NCI-H146 (cell line): ENCODE data around the gene RNF6.
"Not testable (repeated sequence)": the region's sequence is repeated elsewhere in the genome, so short reads cannot be mapped to it uniquely, and the experiment has no call there.

Experiments used
- DNase-seq: peaks from one replicate; lab custom pipeline; 2025; lab: John Stamatoyannopoulos, UW

Gene RNF6

DNA sequence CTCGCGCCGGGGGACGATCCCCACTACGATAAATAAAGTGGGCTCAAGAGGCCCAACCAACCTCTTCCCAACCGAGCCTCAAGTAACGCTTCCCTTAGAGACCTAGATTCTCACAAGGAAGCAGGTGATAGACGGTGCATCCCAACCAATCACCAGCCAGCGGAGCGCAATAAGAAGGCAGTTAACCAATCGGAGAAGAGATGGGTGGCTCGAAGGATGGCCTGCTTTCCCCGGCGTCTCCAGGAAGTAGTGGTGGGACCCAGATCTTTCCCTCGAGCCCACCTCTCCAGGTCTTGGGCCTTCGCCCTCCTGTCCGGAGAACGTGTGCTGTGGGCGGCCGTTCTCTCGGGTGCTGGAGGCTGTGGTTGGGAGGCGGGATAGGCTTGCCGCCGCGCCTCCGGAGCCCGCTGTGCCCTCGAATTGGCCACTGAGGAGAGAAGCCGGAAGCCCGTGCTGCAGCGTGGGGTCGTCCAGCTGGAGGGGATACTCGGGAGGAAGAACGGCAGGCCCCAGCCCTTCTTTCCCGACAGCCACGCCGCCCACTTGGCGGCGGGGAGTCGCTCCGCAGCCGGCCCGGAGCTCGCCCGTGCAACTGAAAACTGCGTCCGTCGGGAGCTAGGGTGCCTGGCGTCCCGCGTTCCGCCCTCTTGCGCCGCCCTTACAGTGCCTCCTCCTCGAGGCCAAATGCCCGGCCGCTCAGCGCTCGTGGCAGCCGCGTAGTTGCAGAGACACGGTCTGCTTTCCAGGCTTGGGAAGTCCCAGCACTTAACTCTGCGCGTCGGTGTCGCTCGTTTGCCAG, at the start of gene RNF6:
TSS of gene RNF6 (minus strand) at position 594 of the 799 bp plus-strand sequence. CDS start 2,665 bp downstream, outside the sequence.
- DNase-seq = peak; percentile 97

DNA sequence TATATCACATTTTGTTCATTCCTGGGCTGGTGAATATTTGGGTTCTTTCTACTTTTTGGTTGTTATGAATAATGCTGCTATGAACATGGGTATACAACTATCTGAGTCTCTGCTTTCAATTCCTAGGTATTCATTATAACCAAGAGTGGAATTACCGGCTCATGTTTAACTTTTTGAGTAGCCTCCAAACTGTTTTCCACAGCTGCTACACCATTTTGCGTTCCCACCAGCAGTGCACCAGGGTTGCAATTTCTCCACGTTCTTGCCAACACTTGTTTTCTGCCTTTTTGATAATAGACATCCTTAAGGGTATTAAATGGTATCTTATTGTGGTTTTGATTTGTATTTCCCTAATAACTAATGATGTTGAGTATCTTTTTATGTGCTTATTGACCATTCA, 48.6 kb upstream of the RNF6 start:
- DNase-seq = no peak

DNA sequence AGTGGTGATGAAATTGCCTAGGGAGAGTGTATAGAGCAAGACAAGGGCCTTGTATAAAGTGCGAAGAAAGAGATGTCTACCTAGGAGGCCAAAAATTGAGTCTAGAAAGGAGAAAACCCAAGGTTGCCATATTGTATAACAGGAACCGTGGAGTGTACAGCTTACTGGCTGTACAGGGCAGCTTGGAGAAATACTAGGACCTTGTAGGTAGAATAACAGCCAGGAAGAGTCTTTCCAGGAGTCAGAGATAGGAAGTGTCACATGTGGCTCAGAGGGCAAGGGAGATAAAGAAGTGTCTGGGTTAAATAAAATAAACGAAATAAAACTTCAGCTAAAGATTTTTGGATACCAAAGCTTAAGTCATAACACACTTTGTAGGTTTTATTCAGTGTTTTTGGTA, 44.2 kb upstream of the RNF6 start:
- no peak for DNase-seq

DNA sequence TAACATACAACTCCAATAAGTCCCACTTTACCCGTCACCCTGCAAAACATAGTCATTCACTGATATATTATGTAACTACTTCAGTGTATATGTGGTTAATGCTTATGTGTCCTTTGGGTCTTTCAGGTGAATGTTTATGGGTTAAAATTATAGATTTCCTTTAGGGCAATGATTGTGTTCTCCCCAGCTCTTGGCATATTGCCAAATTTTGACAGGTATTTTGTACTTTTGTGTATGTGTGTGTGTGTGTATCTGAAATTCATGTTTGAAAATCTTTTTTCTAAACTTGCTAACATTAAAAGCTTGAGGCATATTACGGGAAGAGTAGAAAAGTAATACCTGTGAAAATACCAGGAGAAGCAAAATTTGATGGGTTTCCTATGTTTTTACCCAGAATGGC, 40.0 kb upstream of the RNF6 start:
- no peak for DNase-seq

DNA sequence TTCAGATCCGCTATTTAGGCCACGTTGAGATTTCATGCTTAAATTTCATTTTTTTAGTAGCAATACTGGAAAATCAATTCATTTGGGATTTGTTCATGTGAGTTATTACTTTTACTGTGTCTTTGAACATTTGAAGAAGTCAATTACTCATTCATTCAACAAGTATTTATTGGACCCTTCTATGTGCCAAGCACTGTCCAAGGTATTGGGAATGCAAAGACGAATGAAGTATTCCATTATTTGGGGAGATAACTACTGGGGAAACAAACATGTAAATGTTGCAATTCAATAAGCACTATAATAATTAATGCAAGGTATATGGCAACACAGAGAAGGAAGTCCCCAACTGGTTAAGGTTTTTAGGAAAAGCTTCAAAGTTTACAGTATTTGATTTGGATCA, 37.5 kb upstream of the RNF6 start:
- DNase-seq = no peak

DNA sequence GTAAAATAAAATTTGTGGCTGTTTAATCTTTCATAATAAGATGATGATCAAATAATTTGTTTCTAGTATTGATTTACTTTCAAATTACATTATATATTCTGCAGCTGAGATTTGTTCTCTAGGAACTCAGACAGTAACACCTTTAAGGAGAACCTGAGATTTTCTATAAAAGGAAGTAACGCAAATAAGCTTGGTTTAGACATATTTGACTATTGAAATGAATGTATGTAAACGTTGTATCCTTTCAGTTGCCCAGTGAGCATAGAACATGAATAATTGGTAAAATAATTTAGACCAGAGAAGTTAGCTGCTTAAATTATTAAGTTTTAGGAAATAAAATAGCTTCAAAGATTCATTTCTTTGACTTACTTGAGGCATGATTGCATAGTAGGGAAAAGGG, 34.9 kb upstream of the RNF6 start:
- DNase-seq = no peak

DNA sequence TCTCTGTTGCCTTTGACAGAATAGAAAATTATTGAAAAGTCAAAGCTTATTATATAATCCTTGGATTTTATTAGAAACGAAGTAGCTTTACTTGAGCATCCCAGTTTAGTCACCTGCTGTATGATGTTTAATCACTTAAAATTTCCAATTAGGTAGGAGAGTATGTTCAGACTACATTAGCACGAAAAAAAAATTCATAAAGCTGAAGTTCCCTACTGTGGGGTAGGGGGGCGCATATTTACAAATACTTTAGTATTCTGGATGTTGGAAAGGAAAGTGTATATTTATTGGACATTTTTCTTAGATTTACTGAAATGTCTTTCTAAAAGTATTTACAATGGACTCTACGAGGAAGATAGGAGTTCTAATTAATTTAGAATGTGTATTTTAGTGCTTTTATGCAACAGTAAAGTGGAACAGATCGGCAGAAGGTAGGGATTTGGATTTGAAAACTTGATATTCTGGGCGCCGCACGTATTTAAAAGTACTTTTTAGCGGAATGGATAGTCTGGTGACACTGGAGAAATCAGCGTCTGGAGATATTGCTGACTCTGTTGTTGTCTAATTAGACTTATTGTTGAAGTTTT, 33.7 kb upstream of the RNF6 start:
- peak; percentile 13 for DNase-seq

DNA sequence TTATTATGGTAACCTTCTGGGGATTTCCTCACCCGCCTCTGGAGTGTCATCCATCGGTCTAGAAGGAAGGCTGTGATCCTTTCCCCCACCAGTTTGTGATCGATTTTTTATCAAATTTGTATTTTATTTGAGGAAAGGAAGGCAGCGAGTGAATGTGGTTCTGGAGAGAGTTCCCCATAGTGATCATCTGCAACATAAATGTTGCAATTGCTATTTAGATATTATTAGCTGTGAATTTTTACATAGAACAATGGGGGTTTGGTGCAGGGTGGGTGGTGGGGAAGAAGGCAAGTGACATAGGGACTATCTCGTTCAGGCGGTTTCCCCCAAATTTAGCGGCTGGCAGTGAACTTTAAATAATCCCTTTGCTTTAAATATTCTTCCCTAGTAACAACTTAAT, 33.0 kb upstream of the RNF6 start:
- peak; percentile 24 for DNase-seq

DNA sequence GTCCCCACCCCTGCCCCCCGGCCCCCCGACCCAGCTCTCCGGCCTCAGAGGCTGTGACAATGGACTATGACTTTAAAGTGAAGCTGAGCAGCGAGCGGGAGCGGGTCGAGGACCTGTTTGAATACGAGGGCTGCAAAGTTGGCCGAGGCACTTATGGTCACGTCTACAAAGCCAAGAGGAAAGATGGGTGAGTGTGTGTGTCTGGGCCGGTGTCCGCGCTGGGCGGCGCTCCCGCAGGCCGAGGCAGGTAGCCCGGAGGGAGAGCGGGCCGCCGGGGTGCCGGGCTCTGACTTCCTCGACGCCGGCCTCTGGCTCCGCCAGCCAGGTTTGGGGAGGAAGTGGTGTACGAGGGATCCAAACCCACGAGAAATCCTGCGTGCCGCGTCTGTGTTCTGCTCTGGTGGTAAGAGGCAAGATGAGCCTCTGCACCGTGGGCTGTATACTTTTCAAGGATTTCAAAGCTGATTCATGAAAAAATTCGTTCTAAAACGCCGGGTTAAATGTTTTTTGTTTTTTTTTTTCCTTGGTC, 32.5 kb upstream of the RNF6 start:
- DNase-seq = peak; percentile 68

DNA sequence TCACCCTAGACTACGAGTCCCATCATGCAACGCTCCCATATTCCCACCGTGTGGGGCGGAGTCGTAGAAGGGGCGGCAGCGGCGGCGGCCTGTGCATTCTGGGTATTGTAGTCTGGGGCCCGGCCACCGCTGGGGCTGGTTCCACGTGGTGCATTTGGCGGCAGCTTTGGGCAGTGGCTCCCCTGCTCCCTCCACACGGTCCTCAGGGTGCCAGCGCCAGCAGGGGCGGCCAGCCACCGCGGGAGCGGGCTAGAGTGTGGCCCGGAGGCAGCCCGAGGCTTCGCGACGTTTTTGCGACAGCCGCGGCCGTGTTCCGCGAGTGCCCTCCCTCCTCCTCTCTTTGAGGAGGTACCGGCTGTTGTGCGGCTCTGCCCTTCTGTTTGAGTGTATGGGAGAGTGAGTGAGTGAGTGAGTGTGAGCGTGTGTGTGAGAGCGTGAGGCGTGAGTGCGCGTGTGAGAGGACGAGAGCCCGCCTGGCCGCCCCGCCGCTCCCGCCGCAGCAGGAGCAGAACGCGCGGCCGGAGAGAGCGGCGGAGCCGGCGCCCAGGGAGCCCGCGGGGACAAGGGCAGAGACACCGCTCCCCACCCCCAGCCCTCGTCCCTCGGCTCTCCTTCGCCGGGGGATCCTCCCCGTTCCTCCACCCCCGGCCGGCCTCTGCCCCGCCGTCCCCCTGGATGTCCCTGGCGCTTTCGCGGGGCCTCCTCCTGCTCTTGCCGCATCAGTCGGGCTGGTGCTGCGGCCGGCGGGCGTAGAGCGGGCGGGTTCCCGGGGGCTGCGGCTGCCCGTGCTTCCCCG, 31.9 kb upstream of the RNF6 start, which contains the start of gene CDK8:
TSS of gene CDK8 (plus strand) at position 343 of the 796 bp plus-strand sequence. CDS start 513 bp downstream, outside the sequence.
- peak; percentile 97 for DNase-seq

DNA sequence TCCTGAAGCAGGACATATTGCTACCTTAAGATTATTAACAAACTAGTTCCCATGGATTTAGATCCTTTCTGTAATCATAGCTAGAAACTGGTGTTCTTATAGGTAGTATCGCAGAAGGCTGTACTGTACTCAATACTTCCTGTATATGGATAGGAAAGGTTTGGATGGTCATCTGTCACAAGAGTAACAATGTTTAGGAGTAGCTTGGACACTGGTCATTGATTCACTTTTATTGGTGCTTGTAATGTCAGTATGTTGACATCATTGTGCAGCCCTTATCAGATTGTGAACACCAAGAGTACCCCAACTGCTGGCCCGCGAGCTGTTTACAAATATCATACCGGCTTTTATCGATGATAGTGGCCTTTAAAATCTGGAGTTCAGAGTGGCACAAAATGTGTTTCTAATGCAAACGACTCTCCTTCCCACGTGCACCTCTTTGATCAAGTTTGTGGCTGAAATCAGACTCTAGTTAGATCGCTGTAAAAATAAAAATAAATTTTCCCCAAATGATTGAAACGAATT, 31.2 kb upstream of the RNF6 start:
- no peak for DNase-seq

DNA sequence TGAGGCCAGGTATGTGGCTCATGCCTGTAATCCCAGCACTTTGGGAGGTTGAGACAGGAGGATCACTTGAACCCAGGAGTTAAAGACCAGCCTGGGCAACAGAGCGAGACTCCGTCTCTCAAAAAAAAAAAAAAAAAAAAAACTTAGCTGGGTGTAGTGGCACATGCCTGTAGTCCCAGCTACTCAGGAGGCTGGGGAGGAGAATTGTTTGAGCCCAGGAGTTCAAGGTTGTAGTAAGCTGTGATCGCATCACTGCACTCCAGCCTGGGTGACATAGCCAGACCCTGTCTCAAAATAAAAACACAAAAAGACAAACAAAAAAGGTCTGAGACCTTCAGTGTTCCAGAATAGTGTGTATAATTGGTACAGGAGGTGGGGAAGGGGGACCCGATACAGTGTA, 29.9 kb upstream of the RNF6 start:
- not testable (repeated sequence) for DNase-seq

DNA sequence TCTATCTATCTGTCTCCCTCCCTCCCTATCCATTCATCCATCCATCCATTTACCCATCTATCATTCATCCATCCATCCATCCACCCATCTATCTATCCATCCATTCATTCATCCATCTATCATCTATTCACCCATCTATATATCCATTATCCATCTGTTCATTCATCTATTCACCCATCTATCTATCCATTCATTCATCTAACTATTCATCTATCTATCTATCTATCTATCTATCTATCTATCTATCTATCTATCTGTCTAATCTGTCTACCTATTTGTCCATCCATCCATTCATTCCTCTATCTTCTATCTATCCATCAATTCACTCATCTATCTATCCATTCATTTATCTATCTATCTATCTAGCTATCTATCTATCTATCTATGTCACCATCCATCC, 27.4 kb upstream of the RNF6 start:
- no peak for DNase-seq

DNA sequence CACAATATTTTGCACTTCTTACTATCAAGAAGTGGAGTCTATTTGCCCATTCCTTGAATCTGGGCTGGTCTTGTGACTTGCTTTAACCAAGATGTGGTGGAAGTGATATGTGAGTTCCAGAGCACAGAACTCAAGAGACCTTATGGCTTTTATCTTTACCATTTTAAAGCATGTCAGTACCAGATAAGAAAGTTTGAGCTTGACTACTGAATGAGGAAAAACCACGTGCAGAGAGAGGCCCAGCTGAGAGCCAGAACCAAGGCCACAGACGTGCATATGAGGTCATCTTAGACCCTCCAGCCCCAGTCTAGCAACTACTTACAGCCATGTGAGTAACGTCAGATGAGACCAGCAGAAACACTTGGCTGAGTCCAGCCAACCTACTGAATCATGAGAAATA, 25.5 kb upstream of the RNF6 start:
- no peak for DNase-seq

DNA sequence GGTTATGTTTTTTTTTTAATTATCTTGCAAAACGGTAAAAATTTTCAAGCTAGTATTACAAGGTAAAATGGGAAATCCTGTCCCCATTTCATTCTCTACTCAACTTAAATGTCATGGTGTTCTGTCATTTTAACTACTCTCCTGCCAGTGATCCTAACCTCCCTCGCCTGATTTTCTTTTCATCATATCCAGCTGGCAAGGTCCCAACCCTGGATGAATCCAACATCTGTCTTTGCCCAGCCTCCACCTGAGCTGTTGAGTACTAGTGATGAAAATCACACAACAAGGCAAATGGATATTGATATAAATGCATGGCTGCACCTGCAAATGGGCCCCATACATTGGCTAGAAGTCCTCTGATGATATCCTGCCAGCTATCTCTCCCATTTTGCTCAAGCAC, 24.9 kb upstream of the RNF6 start:
- DNase-seq = no peak

DNA sequence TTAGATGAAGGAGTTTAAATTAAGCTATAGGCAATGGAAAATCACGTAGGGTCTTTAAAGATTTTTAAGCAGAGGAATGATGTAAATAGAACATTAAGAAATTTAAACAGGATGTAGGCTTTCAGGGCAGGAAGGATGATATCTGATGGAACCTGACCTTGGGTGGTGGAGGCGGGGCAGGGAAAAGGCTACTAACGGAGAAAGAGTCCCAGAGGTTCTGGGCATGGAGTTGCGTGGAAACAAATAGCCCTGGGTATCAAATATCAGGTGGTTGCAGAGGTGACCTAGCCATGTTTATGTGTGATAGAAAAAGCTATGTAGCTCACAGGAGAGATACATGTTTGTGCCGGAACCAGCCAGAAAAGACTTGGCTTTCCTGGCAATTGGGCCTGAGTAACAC, 24.0 kb upstream of the RNF6 start:
- peak; percentile 4 for DNase-seq

DNA sequence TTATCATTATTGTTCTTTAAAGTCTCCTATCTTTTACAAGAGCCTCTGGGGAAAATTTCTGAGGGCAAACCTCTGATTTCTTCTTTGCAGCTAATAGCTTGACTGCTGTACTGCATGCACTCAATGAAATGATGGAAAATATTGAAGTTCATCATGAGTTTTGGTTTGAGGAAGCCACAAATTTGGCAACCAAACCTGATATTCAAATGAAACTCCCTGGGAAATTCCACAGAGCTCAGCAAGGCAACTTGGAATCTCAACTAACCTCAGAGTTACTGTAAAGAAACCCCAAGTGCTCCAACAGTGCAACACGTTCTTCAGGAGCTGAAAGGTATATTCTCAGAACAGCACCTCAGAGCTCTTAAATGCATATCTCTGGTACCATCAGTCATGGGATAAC, 14.2 kb upstream of the RNF6 start:
- no peak for DNase-seq

DNA sequence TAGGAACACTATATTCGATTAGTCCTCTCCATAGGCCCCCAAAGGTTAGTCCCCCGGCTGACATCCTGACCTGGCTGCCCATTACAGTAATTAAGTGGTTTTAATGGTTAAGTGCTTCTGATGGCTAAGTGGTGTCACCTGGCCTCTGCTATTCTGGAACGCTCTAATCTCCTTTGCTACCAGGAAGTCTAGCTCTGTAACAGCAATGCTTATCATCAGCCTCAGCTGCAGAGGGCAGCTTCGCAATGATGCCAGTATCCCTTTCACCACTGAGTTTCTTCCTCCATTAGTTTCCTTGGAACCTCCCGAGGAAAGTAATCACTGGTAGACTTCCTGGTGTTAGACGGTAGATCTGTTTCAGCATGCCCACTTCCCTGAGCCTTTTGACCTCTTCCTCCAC, 8.6 kb upstream of the RNF6 start:
- peak; percentile 15 for DNase-seq

DNA sequence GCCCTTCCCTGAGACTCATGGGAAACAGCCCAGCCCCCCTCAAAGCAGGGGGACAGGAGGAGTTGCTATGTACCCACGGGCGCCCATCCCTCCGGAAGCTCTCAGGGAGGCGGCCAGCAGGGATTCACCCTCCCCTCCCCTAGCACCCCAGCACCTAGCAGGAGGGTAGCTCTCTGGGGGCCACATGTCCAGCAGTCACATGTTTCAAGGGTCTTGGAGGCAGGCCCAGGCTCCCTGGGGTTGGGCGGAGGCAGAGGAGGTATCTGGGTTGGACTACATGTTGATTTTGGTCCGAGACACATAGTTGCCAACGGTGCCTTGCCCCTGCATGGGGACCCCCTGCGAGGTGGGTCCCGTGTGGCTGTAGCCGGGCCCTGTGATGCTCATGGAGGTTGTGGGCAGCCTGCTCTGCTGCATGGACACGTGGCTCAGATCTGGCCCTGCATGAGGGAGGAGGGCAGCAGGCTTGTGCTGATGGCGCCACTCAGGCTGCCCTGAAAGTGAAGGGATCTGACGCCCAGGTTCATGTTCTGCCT, 7.0 kb upstream of the RNF6 start:
- no peak for DNase-seq

DNA sequence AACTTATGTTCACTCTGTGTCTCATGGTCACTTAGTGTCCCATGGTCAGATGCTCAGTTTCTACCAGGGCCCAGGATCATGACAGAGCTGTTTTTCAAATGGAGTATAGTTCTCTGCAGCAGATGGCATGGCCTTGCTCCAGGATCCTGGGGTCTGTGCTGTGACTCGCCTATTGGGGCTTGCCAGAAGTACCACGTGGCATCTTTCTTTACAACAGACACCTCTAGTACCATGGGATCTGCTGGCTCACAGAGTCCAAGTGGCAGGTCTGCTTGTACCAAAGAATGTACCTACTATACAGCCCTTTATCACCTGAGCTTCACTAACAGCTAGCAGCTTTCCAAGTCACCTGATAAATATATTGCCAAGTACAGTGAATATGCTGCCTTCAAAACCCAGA, 6.0 kb upstream of the RNF6 start:
- no peak for DNase-seq

DNA sequence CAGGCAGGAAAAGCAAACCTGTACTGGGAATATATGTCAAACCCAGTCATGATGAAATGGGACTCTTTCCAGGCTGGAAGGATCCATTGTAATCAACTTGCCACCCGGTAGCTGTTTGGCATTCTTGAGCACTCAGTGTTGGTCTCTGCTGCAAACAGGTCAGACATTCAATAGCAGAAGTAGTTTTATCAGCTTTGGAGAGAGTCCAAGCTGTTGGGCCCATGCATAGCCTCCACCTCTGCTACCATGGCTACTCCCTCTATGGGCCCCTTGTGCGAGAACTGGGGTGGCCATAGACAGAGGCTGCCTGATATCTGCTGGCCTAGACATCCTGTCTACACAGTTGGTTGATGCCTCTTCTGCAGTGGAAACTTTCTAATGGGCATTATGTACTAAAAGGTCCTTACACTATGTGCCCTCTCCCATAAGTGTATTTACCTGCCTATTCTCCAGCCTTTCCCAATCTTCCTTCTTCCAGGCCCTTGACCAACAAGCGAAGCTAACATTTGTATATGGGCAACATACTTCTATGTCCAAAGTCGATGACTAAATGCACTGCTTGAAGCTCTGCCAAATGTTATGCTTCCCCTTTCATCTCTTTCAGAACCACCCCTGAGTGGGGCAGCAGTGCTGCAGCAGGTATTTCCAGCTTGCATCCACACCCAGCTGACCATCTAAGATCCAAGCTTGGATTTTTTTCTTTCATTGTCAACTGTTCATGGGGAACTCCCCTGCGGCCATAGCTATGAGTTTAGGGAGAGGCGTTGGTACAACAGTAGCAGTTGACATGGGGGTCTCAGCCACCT, 5.3 kb upstream of the RNF6 start:
- no peak for DNase-seq
